GM10266 (cell line): ENCODE measurements around the gene SRD5A1.
A peak's percentile ranks its signal among the peaks of the same experiment; 100 is the strongest.

Experiments
- DNase-seq: peaks from one replicate; pipeline ENCODE4 v3.0.0; 2012; ENCODE audit errors: extremely low spot score
- TF ChIP-seq, protein P1 (sequence below): IDR thresholded peaks from 2 replicates; pipeline ENCODE4 v1.5.1; 2012; ENCODE audit warnings: mild to moderate bottlenecking, low read depth; ENCODE audit not compliant: control insufficient read depth, insufficient read depth; ENCODE audit errors: missing control alignments

The SRD5A1 gene

DNA sequence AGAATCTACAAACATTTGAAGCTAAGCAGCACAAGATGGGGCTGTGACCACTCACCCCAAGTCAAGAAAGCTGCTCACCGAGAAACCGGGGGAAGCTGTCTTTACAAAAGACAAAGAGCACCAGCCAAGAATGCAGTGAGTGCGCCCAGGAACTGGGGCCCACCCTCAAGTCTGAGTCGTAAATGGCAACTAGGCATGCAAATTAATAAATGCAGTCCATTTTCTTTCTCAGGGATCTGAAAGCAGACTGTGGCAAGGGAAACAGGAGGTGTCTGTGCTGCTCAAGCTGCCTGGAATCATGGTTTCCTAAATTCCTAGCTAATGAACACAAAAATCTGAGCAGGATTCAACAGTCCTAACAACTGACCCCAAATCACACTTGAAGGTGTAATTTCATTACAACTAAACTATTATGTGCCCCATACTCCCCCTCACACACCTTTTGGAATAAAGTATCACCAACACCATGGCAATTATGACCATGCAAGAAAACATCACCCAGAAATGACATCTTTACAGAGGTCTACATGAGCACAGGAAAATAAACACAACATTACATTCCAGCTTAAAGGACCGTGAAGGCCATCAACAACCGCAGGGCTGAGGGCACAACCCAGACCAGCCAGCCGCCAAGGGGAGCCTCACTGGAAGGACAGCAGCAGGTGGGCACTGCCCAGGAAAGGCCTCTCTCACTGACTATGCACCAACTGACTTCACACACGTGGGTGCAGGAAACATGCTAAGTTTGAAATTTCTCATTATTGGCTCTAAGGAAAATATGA lies 18.0 kb upstream of the SRD5A1 start:
- TF ChIP-seq, protein P1, sequence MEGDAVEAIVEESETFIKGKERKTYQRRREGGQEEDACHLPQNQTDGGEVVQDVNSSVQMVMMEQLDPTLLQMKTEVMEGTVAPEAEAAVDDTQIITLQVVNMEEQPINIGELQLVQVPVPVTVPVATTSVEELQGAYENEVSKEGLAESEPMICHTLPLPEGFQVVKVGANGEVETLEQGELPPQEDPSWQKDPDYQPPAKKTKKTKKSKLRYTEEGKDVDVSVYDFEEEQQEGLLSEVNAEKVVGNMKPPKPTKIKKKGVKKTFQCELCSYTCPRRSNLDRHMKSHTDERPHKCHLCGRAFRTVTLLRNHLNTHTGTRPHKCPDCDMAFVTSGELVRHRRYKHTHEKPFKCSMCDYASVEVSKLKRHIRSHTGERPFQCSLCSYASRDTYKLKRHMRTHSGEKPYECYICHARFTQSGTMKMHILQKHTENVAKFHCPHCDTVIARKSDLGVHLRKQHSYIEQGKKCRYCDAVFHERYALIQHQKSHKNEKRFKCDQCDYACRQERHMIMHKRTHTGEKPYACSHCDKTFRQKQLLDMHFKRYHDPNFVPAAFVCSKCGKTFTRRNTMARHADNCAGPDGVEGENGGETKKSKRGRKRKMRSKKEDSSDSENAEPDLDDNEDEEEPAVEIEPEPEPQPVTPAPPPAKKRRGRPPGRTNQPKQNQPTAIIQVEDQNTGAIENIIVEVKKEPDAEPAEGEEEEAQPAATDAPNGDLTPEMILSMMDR: no peak
- DNase-seq: no peak

DNA sequence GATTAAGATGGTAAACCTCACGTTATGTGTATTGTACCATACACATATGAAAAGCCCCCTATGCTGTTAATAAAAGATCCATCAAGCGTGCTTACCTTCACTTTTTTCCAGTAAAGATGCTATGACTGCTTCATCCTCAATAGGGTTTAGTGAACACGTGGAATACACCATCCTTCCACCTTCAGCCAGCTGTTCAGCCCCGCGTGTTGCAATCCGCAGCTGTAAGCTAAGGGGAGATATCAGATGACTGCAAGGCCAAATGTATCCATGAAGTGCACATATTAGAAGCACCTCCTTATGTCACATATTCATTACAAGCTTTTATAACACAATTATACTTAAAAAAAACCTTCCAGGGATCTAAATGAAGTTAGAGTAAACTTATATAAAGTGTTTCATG lies 16.6 kb upstream of the SRD5A1 start:
- no peak for DNase-seq
- TF ChIP-seq, protein P1: no peak

GRCh38 chr5:6623228-6623627 lies 10.0 kb upstream of the SRD5A1 start:
- no peak for DNase-seq
- TF ChIP-seq, protein P1: no peak

DNA sequence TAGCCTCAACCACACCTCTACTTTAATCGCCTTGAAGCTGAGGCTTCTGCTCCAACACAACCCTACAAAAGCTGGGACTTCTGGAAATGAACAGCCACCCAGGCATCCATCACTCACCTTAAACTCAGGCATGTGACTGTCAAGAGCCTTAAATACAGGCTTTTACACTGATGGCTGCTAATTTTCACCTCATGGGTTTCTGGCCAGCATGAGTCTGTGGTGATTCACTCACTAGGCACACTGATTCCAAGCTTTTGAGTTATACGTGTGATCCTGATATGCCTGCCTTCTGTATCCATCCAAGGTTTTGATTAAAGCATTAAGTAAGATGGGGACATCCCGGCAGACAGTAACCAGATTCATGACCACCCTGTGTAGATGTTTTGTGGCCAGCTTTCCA lies 9.3 kb upstream of the SRD5A1 start:
- DNase-seq: no peak
- TF ChIP-seq, protein P1: no peak

GRCh38 chr5:6626508-6626907 lies 6.7 kb upstream of the SRD5A1 start:
- no peak for DNase-seq
- TF ChIP-seq, protein P1: no peak

DNA sequence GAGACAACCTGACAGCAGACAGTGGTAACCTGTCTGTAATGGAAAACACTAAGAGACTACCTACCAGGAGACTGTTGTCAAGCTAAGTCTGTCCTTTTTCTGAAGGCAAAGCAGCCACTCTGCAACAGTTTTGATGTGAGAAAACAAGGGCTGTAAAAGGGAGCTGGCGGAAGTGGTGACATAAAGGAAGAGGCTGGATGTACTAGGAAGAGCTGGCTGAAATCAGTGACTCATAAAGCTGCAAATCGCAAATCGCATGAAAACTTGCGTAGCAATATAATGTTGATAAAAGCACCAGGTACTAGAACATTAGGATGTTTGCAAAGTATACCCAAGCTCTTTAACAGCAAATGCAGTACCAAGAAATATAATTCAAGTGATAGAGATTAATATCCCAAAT lies 1.8 kb upstream of the SRD5A1 start:
- DNase-seq: no peak
- TF ChIP-seq, protein P1: no peak

- DNase-seq: peak; percentile 20
Observed at GRCh38 chr5:6632324-6632887, 834 bp upstream of the SRD5A1 start.

More at GRCh38 chr5:6632324-6632887, 834 bp upstream of the SRD5A1 start:
- TF ChIP-seq, protein P1: no peak
